ENCODE measurements around the gene PDIA5.

Gene PDIA5

DNA sequence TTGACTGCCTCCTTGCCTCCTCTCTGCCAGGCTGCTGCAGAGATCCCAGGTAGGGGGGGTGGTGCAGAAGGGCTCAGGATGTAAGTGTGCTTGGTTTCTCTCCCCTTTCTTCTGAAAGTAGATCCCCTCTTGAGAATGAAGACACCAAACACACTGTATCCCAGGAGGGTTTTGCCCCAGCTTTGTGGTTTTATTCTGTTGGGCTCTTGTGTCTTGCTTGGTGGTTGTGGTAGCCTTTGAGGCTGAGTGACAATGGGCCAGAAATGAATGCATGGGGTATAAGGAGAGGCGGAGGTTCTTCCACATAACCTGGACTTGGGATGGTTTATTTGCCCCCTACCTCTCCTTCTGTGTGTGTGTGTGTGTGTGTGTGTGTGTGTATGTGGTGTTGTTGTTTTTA, 5.7 kb downstream of the PDIA5 start:
- DNase-seq, result no peak

DNA sequence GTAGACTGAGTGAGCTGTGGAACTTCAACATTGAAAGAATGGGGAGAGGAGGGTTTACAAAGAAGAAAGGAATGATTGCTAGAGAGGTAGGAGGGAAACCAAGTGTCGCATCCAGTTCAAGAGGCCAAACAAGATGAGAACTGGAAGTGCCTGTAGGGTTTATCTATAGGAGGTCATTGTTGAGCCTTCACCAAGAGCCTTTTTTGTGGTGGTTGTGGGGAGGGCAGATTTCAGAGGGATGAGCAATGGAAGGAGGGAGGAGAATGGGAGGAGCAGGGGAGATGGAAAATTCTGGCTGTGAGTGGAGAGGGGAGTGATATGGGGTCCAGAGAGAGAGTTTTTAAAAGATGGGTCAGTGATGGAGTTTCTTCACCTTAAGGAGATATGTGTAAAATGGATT, 8.5 kb downstream of the PDIA5 start:
- DNase-seq, result no peak

DNA sequence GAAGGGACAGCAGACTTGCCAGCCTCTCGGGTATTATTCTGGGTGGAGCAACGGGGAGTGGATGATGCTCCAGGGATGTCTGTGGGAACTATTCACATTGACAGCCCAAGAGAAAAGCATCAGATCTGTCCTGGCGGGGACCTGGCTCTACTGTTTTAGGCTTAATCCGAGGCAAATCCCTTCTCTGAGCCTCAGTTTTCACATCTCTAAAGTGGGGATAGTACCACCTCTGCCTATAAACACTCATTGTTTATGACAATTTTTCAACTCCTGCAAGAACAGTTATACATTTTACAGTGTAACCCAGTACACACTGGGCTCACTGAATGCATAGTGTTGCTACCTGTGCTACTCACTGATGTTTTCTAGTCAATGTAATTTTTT, 9.3 kb downstream of the PDIA5 start:
- DNase-seq, result no peak

DNA sequence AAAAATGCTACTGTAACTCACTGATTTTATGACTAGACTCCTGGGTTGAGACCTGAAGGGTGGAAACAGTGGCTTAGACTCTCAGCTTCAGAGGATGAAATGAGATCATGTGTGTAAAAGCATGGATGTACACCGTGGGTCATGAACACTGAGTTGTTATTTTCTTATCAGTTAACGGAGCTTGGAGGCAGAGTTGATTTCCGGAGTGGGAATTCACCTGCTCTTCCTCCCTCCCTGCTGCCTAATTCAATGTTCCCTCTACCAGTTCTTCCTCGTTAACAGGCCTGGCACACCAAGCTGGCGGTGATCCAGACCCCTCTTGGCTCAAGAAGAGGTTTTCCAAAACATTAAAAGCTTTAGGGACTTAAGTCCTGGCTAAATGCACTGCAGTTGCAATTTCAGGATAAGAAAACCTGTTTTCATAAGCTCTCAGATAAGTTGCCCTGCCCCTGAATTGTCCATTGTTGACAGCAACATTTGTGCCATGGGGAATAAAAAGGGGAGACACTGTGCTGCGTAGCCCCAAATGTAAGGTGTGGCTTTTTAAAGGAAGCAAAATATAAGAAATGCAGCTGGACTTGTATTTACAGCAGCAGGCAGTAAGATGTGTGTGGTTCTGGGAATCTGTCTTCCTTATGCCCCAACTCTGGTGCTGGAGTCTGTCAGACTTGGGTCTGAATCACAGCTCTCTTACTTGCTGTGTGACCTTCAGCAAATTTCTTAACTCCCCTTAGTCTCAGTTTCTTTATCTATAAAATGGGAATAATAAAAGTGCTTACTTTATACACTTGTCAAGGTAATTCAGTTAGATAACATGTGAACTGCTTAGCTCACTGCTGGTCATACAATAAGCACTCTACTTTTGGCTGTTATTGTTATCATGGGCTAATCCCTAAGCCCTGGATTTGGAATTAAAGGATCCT, 9.9 kb downstream of the PDIA5 start:
- DNase-seq, result no peak

DNA sequence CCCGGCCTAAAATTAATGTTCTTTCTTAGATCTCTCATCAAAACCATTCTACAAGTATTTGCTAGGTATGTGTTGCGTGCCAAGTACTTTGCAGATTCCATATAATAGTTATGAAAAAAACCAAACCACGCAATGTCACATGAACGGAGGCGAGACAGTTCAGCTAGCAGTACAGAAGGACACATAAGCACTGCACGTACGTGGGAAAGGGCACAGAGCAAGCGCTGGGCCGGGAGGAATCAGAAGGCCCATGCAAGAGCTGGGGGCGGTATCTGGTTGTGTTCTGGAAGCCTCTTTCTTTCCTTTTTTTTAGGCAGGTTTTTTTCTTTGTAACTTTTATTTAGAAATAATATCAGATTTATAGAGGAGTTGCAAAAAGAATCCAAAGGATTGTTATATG, 11.3 kb downstream of the PDIA5 start:
- DNase-seq, result no peak

DNA sequence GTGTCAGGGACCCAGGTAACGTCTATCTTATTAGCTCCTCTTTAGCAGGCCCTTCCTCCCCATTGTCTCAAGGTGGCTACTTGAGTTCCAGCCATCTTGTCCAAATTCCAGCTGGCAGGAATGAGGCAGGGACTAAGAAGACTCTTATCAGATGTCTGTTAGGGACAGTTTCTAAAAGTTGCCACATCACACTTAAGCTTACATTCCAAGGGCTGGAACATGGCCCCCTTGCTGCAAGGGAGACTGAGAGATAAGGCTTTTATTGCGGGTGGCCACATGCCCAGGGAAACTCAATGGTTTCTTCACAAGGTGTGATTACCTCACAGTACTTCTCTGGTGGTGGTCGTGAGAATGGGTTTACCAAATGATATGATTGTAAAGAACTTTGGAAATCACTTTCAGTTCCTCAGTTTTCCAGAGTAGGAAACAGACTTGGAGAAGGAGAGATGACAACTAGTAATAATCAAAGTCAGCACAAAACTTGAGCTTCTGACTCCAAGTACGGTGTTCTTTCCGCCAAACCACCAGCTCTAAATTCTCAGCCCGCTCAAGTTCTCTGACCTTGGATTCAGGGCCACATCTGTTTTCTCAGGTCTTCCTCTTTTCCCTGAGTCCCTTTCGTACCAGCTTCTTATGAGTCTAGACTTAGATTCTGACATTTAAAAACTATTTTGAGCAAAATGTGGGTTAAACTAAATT, 14.2 kb downstream of the PDIA5 start:
- DNase-seq, result no peak

DNA sequence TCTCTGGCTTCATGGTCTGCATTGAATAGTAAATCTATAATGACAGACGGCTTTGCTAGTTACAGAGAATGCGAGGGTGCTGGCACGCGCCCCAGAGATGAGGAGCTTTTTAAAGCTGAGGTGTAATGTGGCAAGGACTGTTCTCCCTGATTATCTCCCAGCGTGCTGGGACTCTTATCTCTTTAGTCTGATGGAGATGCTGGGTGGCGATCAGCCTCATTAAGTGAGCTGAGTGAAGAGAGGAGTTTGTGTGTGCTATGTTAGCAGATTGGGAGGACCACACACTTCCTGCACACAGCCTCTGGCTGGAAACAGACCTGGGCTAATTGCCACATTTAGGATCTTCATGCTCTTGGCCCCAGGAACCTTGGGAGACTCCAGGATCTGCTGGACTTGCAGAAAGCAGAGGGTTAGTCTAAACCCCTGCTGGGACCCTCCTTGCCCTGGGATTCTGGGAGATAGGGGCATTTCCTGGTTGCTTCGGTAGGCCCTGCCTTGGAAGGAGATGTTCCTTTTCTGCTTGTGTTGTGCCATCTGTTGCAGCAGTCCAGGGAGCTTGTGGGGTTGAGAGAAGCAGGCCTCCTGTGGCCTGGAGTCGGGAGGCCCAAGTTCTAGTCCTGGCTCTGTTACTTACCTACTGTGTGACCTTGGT, 15.0 kb downstream of the PDIA5 start:
- DNase-seq, result no peak

DNA sequence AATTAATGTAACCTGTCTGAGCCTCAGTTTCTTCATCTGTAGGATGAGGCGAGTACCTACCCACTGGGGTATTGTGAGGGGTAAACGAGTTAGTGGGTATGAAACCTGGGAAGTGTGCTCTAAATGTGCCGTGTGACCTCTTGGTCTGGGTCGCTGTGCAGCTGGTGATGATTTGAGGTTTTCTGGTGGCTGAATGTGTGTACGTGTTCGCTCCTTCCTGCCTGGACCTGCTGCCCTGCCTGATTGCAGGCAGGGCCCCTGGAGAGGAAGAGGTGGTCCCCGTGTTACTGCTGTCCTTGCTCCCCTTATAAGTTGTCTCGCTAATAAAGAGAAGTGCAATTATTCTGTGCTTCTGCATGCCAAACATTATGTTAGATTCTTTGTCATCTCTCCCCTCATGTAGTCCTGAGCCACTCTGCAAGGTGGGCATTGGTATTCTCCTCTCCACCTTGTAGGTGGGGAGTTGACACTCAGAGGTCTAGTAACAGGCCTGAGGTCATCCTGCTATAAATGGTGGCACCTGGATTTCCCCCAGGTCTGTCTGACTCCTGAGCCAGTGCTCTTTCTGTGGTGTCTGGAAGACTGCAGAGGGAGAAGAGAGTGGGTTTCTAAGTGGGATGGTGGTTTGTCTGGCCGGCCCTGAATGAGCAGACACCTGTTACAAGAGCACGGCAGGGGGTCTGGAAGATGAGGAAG, 15.7 kb downstream of the PDIA5 start:
- DNase-seq, result no peak

DNA sequence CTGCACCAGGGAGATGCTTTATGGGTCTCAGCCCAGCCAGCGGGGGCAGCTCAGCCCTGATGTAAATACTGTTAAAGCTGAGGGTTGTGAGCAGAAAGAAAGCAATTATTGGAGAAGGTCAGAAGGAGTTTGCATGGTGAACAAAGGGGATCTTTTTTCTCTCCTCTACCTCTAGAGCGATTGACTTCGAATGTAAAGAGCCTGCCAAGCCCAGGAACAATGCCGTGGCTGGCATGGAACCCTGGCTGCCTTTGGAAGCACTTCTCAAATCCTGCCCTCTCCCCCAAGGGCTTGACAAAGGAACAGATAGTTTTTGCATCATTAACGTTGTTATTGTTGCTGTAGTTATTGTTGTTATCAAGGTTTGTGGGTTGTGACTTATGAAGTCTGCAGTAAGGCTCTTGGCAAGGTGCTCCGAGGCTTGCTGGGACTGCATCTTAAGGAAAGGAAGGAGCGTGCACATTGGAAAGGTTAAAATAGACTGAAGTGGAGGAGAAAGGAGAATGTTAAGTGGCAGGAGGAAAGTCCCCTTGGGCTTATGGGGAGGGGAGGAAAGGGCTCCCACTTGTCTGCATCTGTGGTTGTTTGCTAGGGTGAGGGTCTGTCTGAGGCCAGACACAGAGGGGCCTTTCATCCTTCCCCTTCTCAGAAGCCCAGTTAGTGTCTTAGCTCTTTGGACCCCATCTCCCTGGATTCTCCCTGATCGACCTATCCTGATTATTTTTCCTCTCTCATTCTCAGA, 16.7 kb downstream of the PDIA5 start:
- DNase-seq, result no peak

DNA sequence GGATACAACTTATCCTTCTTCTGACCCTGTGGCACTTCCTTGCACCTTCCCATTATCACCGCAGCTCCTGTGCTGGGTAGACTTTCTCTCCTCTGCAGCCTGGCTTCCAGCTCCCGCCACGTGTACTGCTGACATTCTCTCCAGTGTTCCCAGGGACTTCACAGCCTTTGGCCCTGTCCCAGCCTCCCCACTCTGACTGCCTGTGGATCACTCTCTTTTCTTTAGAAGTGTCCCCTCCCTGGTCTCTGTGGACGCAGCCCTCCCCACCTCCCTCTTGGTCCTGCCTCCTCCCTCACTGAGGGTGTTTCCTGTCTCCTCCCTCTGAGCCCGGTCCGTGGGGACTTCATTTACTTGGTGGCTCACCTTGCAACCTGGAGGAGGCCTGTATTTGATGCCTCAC, 17.4 kb downstream of the PDIA5 start:
- no peak for DNase-seq

DNA sequence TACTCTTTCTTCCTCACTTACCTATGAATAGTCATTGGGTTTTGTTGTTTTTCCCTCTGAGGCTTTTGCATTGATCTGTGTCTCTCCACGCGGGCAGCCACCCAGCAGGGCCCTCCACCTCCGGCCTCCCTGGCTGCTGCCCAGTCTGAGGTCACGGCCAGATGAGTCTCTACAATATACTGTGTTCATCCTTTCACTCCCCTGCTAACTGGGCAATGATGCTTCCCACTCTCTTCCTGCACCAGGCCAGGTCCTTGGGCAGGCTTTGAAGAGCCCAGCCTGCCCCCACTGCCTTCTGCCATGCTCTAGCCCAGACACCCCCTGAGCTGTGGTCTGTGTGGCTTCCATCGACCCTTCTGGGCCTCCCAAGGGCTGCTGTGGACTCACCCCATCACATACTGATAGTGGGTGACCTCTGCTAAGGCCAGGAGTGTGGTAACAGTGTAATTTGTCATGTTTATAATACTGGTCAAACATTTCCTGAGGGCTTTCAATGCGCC, 18.0 kb downstream of the PDIA5 start:
- DNase-seq, result no peak

DNA sequence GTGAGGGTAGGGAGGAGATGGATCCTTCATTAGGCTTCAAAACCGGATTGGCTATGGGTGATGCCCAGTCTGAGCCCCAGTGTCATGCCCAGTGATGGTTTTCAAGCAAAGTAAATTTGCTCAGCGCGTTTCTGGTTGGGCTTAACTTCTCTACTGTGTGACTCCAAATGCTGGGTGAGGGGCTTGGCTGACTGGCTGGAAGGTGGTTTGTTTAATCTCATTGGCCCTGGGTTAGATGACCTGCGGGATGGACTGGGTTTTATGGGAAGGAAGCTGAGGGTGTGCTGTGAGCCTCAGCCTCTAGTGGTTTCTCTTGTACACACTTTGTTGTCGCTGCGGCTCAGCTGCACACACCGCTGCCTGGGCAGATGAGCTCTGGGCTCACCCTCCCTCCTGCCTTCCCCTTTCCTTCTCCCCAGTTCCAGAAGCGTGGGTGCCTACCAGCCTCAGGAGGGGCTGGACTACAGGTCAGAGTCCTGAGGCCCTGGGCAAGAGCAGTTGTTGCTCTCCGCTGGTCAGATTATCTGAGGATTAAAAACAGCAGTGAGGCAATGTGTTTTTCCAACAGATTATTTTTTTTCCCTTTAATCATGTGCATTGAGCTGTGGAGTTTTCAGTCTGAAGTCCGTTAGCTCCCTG, 18.6 kb downstream of the PDIA5 start:
- DNase-seq, result no peak

DNA sequence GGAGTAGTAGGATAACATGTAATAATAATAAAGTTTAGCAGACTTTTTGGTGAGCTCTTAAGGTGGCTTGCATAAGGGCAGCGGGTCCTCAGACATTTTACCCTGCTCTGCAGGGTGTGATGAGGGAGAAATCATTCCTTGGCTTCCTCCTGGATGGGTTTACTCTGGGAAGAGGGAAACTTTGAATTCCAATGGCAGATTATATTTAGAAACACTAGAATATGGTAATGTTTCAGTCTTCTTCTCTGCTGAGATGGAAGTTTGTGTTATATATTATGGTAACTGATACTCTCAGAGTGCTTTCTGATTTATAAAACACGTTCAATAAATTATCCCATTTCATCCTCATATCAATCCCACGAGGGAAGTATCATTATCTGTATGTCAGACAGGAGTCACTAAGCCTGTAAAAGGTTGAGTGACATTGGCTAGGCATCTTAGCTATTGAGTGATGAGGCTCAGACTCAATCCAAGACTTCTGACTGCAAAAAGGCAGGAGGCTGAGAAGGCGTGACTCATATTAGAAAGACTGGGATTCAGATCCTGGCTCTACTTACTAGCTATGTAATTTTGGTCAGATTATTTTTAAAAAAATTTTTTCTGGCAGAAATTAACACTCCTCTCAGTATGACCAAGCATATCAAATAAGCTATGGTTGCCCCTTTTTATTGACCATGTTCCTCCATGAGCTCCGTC, 19.3 kb downstream of the PDIA5 start:
- no peak for DNase-seq

DNA sequence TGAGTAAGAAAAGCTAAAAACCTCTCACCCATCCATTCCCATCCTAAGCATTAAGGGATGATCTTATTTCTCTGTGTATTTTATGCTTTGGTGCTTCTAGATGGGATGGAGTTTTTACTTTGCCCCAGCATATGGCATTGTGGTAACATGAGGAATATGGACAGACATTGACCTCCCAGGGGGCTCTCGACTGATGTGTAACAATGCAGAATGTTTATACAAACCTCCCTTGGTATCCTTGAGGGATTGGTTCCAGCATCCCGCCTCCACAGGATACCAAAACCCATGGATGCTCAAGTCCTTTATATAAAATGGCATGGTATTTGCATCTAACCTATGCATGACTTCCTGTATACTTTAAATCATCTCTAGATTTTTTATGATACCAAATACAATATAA, 21.6 kb downstream of the PDIA5 start:
- DNase-seq, result no peak

DNA sequence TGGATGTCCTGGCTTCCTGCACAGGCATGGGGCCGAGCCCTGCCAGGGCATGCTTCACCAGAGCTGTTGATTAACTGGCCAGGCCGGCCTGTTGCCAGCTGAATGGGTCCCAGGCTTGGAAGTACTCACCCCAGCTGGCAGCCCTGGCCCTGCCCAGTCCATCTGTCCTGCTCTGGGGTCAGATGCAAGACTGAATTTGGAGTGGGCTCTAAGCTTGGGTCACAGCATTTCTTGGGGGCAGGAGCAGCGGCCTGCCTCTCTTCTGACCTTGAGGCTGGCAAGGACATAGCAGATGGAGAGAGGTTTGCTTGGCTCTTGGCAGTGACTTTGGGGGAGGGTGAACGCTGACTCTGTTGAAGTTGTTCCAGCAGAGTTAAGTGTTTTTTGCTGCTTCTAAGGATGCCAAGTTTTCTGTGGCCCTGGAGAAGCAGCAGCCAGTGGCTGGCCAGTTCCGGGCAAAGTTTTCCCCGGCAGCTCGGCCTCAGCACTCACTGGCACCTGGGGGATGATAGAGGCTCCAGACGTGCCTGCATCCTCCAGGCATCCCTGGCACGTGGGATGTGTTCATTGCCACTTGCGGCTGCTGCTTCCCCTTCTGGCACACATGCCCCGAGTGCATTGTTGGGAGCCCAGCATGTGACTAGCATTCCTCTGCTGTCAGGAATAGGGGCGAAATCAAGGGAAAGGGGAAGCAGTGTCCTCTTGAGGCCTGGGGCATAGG, 22.9 kb downstream of the PDIA5 start:
- no peak for DNase-seq

DNA sequence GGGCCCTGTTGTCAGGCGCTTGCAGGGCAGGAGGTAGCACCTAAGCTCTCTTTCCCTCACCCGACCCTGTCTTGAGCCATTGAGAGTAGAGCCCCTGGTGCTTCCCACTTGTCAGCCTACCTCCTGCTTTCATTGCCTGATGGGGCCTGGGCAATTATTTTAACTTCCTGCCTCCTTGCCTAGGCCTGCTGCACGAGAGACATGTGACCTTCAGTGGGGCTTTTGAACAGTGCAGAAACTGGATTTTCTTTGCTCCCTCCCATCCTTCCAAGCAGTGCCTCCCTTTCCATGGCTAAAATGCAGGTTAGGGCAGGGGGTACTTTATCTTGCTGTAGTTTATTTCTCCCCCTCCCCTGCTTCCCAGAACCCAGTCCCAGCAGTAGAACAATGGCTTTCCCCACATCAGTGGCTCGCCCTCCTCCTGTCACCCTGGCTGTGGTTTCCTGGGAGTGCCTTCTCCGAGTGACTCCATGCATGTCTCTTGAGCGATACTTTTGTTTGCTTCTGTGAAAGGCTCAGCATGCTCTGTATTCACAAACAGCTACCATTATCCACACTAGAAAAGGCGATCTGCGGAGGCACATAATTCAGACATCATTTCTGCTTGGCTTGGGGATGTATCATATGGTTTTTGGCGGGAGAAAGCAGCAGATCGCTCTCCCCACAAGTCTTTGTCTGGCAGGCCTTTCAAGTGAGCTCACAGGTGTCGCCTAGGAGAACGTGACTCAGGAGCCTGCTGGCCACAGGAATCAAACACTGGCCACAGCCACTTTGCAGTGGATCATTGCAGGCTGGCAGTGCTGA, 24.1 kb downstream of the PDIA5 start:
- no peak for DNase-seq

DNA sequence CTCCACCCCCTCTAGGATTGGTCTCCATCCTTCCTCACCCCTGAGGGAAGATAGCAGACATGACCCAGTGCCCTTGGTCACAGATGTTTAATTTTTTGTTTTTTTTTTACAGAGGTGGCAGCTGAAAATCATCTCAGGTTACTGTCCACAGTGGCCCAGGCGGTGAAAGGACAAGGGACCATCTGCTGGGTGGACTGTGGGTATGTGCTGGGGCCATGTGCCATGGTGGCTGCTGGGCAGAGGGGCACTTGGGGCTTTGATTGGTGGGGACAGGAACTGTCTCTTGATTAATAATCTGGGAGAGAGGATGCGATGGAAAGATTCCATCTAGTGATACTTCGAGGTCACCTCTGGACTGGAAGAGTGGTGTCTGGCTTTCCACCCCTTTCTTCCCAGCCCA, 25.4 kb downstream of the PDIA5 start:
- no peak for DNase-seq

DNA sequence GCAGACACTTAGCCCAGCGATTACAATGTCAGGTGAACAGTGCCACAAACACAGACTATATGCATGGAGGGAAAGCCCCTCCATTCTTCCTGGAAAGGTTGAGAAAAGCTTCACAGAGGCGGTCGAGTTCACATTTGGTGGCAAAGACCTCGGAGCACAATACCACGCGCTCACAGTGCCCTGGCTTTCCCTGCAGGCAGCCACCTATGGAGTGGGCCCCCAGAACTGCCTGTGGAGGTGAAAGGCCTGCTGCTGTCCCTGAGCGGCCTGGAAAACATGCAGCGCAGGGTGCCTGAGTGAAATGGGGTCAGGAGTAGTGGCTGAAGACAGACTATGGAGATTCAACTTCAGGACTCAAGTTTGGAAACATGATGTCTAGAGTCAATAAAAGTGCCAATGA, 26.9 kb downstream of the PDIA5 start:
- DNase-seq, result no peak

DNA sequence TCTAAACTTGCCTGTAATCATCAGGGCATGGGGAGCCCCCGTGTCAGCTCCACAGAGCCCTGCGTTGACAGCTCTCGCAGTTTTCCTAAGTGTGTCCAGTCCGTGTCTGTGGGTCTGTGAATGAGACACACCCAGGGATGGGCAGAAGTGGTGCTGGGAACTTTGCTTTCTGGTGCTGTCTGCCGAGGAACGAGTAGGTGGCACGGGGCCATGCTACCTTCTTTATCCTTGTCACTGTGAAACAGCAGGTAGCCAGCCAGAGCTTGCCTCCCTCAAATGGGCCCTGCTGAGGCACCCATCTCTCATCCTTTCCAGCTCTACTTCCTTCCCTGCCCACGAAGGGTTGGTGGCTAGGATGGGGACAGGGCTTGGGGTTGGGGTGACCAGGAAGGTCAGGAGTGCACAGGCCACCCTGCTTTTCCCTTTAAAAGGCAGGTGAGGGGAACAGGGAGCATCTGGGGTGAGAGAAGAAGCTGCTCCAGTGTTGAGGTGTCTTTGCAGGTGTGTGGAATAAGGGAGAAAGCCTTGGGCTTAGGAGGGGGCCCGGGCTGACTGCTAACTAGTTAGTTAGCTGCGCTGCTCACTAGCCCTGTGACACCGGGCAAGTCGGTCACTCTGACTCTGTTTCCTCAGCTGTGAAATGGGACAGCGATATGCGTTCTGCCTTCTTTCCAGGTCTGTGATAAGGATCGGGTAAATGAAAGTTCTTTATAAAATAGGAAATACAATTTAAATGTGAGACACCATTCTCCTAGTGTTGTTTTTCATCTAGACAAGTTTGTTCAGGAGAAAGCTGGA, 27.9 kb downstream of the PDIA5 start:
- no peak for DNase-seq

Measured in activated CD4-positive, alpha-beta T cell treated with anti-CD3 and anti-CD28 coated beads, Interleukin-2, Interleukin-6, amounts not matched to agents 100 ng/mL and 50 ng/mL, durations not matched to agents 16 hours and 8 hours (primary cell).